ENCODE measurements around the gene MCRIP2. TPM values are rescaled to one million over a fixed set of nuclear protein-coding genes. Genes with fewer than 3 reads are reported as not detected.

Gene MCRIP2
- total RNA-seq, 1 experiment from 2014 or later = 11.9 TPM

DNA sequence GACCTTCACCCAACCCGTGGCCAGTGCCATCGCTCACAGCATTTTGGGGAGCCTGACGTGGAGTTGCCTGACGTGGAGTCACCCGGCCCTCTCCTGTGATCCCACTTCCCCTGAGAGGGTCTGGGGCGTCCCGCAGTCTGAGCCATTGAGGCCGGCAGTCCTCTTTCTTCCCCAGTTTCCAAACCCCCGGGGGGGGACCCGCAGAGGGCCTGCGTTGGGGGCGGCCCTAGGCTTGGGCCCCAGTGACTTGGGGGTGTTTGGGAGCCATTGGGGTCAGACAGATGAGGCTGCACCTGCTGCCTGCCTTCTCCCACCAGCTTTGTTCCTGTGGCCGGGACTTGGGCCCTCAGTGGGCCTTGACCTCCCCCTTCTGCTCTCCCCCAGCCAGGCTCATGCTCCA, 28.0 kb downstream of the MCRIP2 start:
- no peak for DNase-seq (ENCODE audit: low spot score)

DNA sequence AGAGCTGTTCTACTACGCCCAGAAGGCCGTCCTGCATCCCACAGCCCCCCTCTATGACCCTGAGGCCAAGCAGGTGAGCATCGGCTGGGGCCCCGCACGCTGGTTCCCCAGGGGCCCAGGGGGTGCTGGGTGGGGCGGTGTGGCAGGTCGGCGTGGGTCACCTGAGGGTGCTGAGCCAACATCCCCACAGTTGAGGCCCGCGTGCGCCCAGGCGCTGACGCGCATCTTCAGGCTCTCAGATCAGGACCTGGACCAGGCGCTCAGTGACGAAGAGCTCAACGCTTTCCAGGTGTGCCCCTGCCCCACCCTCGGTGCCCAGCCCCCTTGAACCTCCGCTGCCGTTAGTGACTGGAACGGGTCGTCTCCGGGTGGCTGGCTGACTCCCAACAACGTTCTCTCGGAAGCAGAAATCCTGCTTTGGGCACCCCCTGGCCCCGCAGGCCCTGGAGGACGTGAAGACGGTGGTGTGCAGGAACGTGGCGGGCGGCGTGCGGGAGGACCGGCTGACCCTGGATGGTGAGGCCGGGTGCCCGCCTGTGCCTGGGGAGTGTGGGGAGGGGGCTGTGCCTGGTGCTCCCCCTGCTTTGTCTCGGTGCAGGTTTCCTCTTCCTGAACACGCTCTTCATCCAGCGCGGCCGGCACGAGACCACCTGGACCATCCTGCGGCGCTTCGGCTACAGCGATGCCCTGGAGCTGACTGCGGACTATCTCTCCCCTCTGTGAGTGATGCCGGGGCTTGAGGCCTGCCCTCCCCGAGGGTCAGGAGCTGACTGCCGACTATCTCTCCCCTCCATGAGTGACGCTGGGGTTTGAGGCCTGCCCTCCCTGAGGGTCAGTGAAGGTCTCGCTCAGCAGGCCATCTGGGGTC, 29.1 kb downstream of the MCRIP2 start:
- no peak for DNase-seq (ENCODE audit: low spot score)

DNA sequence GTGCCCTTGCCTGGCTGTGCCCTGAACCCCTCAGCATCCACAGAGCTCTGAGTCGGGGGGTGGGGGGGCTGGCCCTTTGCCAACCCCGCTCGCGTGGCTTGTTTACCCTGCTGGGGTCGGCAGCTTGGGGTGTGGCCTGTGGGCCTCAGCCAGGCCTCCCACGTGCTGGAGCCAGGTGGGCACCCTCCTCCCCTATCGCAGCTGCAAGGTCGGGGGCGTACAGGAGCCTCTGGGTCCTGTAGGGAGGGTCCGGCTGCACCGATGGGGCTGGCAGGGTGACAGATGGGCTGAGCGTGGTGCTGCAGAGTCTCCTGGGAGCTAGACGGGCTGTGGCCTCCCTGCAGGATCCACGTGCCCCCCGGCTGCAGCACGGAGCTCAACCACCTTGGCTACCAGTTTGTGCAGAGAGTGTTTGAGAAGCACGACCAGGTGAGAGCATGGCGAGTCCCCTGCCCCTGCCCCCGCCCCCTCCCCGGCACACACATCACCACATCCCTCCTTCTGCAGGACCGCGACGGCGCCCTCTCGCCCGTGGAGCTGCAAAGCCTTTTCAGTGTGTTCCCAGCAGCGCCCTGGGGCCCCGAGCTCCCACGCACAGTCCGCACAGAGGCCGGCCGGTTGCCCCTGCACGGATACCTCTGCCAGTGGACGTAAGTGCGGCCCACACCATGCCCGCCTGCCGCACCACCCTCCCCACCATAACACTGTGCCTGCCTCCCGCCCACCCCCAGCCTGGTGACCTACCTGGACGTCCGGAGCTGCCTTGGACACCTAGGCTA, 29.9 kb downstream of the MCRIP2 start:
- no peak for DNase-seq (ENCODE audit: low spot score)

DNA sequence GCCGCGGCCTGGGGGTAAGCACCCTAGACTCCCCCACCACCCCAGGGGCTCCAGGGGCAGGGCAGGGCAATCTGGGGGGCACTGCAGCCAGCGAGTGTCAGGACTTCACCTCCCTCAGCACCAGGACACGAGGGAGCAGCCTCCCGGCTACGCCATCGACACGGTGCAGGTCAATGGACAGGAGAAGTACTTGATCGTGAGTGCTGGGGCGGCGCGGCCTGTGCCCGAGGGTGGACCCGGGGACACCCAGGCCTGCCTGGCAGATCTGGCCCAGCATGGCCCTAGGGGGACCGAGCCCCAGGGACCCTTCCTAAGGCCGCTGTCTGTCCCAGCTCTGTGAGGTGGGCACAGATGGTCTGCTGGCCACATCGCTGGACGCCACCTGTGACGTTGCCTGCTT, 30.7 kb downstream of the MCRIP2 start:
- no peak for DNase-seq (ENCODE audit: low spot score)

DNA sequence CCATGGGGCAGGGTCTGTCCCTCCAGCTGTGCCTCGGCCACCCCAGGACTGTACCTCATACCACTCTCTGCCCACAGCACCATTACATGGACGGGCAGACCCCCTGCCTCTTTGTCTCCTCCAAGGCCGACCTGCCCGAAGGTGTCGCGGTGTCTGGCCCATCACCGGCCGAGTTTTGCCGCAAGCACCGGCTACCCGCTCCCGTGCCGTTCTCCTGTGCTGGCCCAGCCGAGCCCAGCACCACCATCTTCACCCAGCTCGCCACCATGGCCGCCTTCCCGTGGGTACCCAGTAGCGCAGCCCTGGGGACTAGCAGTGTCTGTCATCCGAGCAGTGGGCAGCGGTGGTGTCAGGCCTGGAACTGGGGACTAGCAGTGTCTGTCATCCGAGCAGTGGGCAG, 31.2 kb downstream of the MCRIP2 start:
- DNase-seq (ENCODE audit: low spot score) = no peak

DNA sequence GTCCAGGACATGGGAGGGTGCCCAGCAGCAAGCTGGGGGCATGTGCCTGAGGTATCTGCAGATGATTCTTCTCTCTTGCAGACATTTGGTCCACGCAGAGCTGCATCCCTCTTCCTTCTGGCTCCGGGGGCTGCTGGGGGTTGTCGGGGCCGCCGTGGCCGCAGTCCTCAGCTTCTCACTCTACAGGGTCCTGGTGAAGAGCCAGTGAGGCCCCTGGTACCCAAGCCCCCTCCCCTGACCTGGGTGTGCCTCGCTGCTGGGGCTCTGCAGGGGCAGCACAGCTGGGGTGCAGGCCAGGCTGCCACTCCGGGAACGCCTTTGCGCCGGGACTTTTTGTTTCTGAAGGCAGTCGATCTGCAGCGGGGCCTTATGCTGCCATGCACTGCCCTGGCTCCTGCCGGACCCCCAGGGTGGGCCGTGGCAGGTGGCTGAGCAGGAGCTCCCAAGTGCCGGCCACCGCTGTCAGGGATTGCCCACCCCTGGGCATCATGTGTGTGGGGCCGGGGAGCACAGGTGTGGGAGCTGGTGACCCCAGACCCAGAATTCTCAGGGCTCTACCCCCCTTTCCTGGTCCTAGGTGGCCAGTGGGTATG, 31.9 kb downstream of the MCRIP2 start:
- DNase-seq (ENCODE audit: low spot score) = no peak

DNA sequence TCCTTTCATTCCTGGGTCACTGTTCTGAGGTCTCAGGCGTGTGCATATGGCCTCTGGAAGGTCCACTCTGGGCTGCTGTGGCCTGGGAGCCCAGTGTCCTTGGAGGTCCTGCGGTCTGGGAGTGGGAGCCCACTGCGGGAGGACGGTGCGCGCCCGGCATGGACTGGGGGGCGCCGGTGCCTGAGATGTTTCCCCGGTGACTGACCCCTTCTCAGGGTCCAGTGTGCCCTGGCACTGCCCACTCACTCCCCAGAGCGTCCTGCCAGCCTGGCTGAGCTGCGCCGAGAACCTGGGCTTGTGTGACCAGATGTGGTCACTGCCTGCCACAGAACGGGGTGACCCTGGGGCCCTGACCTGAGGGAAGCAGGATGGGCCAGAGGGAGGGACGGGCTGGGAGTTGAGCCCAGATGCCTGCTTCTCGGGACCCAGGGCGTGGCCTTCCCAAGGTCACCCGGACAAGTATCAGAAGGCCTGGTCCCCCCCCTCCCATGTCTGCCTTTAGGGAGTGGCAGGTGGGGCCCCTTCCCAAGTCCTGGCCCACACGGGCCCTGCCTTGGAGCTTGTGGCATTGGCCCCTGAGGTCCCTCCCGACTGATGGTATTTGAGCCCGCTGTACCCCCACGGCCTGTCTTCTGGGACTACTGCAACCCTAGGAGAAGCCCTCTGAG, 32.7 kb downstream of the MCRIP2 start:
- DNase-seq (ENCODE audit: low spot score) = no peak

DNA sequence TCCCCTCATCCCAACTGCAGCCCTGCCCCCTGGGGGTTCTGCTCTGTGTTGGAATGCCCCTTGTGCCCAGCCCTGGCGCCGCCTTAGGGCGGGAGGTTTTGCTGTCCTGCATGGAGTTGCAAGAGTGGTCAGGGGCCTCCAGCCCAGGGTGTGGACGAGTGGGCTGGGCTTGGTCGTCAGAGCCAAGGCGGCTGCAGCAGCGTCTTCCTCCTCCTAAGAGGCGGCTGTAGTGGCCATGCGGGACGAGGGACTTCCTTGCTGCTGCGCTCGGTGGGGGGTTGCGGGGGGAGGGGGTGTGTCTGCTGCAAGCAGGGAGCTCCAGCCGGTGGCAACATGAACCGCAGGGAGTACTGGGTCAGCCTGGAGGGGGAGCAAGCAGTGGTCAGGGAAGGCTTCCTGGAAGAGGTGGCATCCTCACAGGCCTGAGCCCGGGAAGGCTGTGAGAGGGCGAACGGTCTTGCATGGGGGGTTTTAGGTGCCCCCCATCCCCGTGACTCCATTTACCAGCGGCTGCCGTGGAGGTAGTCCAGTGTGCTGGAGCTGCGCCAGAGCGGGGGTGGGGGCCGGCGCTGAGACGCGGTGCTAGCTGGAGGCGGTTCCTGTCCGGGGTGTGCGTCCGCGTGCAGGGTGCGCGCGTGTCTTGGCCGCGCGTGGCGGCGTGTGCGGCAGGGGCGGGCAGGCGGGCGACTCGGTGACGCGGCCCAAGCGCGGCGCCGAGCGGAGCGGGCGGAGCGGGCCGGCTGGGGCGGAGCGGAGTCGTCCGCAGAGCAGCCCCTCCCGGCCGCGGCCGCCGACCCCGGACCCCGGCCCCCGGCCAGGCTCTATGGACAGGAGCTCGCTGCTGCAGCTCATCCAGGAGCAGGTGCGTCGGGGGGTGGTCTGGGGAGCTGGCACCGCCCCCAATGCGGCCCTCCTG, 33.6 kb downstream of the MCRIP2 start, which contains the start of gene RHBDL1:
Gene RHBDL1, plus strand, starts transcription at position 704 of the 916 bp plus-strand sequence. Its CDS starts 120 bp downstream, at position 824.
- no peak for DNase-seq (ENCODE audit: low spot score)

DNA sequence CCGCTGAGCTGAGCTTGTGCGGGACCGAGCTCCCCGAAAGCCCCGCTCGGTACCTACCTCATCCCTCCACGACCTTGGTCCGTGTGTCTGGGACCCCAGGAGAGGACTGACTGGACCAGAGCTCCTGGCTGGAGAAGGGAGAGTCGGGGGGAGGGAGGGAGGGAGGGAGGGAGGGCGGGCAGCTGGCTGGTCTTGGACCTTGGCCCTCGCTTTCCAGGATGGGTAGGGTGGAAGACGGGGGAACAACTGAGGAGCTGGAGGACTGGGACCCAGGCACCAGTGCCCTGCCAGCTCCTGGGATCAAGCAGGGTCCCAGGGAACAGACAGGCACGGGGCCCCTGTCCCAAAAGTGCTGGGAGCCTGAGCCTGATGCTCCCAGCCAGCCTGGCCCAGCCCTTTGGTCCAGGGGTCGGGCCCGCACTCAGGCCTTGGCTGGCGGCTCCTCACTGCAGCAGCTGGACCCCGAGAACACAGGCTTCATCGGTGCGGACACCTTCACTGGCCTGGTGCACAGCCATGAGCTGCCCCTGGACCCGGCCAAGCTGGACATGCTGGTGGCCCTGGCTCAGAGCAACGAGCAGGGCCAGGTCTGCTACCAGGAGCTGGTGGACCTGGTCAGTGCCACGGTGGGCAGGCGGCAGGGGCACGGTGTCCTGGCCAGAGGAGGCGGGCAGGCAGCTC, 34.4 kb downstream of the MCRIP2 start:
- DNase-seq (ENCODE audit: low spot score) = no peak

DNA sequence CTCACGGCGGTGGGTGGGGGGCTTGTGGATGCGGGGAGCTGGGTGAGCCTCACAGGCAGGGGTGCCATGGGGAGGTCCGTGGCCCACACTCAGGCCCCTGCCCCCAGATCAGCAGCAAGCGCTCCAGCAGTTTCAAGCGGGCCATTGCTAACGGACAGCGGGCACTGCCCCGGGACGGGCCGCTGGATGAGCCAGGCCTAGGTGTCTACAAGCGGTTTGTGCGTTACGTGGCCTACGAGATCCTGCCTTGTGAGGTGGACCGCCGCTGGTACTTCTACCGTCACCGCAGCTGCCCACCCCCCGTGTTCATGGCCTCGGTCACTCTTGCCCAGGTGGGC, 34.9 kb downstream of the MCRIP2 start:
- no peak for DNase-seq (ENCODE audit: low spot score)

DNA sequence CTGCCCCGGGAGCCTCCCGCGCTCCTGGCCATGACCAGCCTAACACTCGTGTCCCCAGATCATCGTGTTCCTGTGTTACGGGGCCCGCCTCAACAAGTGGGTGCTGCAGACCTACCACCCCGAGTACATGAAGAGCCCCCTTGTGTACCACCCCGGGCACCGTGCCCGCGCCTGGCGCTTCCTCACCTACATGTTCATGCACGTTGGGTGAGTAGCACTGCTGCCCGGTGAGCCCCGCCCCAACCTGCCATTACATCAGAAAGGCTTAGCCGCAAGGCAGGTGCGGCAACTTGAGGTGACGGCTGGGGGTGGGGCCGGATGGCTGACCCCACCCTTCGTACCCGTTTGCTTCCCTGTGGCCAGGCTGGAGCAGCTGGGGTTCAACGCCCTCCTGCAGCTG, 35.3 kb downstream of the MCRIP2 start:
- no peak for DNase-seq (ENCODE audit: low spot score)

DNA sequence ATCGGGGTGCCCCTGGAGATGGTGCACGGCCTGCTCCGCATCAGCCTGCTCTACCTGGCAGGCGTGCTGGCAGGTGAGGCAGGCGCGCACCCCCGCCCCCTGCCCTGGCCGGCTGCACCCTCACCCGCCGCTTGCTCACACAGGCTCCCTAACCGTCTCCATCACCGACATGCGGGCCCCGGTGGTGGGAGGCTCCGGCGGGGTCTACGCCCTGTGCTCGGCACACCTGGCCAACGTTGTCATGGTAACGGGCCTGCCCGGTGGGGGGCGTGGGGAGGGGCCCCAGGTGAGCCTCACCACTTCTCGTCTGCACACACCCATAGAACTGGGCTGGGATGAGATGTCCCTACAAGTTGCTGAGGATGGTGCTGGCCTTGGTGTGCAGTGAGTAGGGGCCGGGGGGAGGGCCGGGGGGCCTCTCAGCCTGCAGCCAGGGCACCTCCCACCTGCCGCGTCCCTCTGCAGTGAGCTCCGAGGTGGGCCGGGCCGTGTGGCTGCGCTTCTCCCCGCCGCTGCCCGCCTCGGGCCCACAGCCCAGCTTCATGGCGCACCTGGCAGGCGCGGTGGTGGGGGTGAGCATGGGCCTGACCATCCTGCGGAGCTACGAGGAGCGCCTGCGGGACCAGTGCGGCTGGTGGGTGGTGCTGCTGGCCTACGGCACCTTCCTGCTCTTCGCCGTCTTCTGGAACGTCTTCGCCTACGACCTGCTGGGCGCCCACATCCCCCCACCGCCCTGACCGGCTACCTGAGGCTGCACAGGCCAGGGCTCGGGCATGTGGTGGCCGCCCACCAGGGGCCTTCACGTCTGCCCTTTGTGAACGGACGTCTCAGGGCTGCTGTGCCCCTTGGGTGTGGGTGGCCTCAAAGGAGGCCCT, 35.9 kb downstream of the MCRIP2 start:
- DNase-seq (ENCODE audit: low spot score) = no peak

DNA sequence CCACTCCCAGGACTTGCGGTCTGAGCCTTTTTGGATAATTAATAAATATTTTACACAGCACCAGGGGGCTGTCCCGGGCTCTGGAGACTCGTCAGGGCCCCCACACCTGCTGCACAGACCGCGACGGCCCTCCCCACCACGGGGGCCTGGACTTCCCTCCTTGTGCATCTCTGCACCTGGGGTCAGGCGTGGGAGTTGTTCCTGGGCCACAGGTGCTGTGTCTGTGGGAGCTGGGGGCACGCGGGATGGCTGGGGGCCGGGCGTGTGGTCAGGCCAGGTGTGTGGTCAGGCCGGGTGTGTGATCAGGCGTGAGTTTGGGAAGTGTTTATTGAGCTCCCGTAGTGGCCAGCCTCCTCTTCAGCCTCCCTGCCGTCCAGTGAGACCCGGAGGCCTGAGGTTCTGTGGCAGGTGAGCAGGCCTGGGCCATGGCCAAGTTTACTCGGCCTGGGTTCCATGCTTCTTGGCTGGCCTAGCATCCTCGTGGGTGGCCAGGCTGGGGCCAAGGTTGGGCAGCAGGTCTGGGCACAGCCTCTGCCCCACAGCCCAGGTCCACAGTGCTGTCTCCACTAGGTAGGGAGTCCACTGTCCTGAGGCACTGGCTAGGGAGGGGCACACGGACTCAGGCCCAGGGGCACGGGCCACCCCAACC, 36.7 kb downstream of the MCRIP2 start:
- DNase-seq (ENCODE audit: low spot score) = no peak

DNA sequence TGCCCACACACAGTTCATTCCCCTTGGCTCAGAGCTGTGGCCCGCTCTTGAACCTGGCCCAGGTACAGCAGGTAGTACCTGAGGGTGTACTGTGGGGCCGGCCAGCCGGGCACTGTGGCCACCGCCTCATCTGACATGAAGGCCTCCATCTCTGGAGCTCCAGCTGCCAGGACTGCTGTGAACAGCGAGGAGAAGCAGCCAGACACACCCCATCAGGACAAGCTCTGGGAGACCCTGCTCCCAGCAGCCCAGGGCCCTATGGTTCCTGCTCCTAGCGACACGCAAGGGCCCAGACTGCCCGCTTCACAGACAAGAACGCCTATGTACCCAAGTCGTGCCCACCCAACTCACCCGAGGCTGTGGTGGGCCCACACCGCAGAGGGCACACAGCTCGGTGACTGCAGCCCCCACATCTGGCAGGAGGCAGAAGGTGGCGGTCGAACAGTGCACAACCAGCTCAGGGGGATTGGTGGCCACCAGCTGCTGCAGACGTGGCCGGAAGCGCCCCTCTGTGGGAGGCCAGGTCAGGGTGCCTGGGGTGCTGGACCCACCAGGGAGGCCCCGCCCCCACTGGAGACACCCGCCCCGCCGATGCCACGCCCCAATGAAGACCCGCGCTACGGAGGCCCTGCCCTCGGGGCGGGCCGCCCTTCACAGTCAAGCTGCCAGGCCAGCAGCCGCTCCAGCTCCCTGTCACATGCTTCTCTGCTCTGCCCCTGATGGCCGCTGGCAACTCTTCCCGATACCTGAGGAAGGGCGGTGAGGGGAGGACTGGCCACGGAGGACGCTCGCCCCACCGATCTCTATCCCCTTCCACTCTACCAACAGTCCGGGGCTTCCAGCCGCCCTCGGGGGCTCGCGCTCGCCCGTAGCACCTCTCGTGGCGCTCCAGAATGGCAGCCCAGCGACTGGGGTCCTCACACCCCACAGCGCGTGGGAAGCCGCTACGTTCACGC, 37.5 kb downstream of the MCRIP2 start:
- peak; percentile 21 for DNase-seq (ENCODE audit: low spot score)

DNA sequence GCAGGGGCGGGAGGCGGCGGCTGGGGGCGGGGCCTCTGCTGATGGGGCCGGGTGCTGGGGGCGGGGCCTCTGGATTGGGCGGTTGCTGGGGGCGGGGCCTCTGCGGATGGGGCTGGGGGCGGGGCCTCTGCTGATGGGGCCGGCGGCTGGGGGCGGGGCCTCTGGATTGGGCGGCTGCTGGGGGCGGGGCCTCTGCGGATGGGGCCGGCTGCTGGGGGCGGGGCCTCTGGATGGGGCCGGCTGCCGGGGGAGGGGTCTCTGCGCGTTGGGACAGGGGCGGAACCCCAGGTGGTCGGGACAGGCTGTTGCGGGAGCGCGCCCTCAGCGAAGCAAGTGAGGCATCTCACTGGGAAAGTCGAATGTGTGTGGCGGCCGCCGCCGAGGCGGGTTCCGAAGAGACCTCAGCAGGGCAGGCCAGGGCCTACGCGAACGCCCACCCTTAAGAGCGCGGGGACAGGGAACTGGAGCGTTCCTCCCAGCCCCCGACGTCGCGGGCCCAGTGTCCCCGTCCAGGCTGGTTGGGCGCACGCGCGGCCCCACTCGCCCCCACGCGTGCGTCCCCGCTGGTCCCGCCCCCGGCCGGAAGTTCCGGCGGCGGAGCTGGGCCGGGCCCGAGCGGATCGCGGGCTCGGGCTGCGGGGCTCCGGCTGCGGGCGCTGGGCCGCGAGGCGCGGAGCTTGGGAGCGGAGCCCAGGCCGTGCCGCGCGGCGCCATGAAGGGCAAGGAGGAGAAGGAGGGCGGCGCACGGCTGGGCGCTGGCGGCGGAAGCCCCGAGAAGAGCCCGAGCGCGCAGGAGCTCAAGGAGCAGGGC, 38.4 kb downstream of the MCRIP2 start, which contains the start of gene STUB1:
Gene STUB1, plus strand, starts transcription at position 597 of the 811 bp plus-strand sequence. Its CDS starts 116 bp downstream, at position 713.
- peak; percentile 55 for DNase-seq (ENCODE audit: low spot score)

DNA sequence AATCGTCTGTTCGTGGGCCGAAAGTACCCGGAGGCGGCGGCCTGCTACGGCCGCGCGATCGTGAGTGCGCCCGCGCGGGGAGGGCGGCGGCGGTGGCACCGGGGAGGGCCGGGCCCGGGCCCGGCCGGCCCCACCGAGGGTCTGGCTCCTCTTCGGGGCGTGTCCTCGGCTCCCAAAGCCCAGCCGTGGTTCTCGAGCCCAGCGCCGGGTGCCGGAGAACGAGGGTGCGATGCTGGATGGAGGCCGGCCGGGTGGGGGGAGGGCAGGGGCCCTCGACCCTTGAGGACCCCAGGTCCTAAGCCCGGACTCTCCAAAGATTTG, 39.0 kb downstream of the MCRIP2 start:
- no peak for DNase-seq (ENCODE audit: low spot score)
